ENCODE measurements around the gene LELP1. TPM values are rescaled to one million over a fixed set of nuclear protein-coding genes. Genes with fewer than 3 reads are reported as not detected.

Gene LELP1
- polyA plus RNA-seq, 1 of the 3 experiments (the other 2 are of a cell fraction) = not detected

- TF ChIP-seq YY1 (IDR thresholded peaks at IDR 0.05; ENCODE audit: low read depth) (no peak), FOXM1 (IDR thresholded peaks at IDR 0.05; ENCODE audit: low read depth) (no peak), MEF2A (IDR thresholded peaks at IDR 0.05; ENCODE audit: borderline replicate concordance, low read depth) (no peak), FOSL2 (IDR thresholded peaks at IDR 0.05; ENCODE audit: borderline replicate concordance, low read depth) (no peak)
- TF ChIP-seq, protein P1, sequence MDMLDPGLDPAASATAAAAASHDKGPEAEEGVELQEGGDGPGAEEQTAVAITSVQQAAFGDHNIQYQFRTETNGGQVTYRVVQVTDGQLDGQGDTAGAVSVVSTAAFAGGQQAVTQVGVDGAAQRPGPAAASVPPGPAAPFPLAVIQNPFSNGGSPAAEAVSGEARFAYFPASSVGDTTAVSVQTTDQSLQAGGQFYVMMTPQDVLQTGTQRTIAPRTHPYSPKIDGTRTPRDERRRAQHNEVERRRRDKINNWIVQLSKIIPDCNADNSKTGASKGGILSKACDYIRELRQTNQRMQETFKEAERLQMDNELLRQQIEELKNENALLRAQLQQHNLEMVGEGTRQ (IDR thresholded peaks at IDR 0.05; ENCODE audit: borderline replicate concordance, low read depth, low read length) = no peak
Observed at GRCh38 chr1:153248176-153248879, 45.1 kb downstream of the LELP1 start (continued).

DNA sequence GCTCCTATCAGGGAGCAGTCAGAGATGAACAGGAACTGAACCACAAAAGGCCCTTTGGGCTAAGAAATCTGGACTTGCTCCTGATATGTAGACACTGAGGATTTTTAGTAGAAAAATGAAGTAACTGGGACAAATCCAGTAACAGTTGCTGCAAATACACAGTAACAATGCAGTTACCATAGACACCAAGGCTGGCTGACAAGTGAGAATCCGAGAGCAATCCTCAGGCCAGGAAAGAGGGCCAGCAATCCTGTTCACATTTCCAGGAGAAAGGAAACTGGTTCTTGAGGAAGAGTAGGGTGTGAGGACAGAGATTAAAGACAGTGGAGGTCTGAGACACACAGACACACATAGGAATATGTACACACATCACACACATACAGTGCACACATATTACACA lies 46.9 kb downstream of the LELP1 start:
- Histone ChIP-seq H4K20me1 (ENCODE audit: insufficient read depth) (no peaks in the 10 kb centered on the region), H2AFZ (ENCODE audit: low read depth) (no peak overlapping the region), H3K9me3 (no peaks in the 10 kb centered on the region), H3K27me3 (ENCODE audit: insufficient read depth) (no peaks in the 10 kb centered on the region), H3K9me2 (no peaks in the 10 kb centered on the region), H3K9ac (no peak overlapping the region), H3K27ac (ENCODE audit: low read depth in 2 of 2, low read length in 1 of 2) (no peak overlapping the region), H3K4me3 (ENCODE audit: low read depth in 2 of 2, low read length in 1 of 2) (no peak overlapping the region), H3K79me2 (ENCODE audit: insufficient read depth) (no peaks in the 10 kb centered on the region), H3K4me1 (ENCODE audit: control insufficient read depth in 1 of 2, insufficient read depth in 2 of 2, low read depth in 1 of 2, low read length in 1 of 2) (no peaks in the 10 kb centered on the region), H3K4me2 (no peak overlapping the region), H3F3A (replicated peaks; ENCODE audit: insufficient read depth) (no peaks in the 10 kb centered on the region), H3K36me3 (replicated peaks in 1 of 2; ENCODE audit: control insufficient read depth in 1 of 2, insufficient read depth in 2 of 2, low read length in 1 of 2) (no peaks in the 10 kb centered on the region)
- WGBS (ENCODE audit: low lambda C conversion rate) = 0% methylated on average over 1 of the region's 1 CpG
- TF ChIP-seq CTCF (IDR thresholded peaks at IDR 0.05) (no peak), NFIC (IDR thresholded peaks at IDR 0.05; ENCODE audit: borderline replicate concordance) (no peak)
- CTCF ChIA-PET = no interaction called here
- no peak for DNase-seq
- POLR2A ChIA-PET = no interaction called here

DNA sequence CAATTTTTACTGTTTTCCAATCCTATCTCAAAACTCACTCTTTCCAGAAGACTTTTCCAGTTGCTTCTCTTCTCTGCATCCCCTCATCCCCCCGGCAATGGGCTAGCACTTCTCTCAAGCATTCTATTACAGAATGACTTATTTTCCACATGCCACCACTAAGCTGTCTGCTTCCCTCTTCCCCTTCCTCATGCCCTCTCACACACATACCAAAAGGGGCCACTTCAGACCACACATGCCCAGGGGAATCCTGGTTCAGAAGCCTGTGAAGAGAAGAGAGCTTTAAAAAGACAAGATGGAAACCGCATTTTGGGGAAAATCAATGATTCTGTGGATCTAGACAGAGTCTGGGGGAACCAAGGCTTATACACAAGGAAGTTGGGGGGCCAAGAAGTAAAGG lies 47.9 kb downstream of the LELP1 start:
- Histone ChIP-seq H3K9ac (no peak overlapping the region), H3K4me1 (ENCODE audit: control insufficient read depth in 1 of 2, insufficient read depth in 2 of 2, low read depth in 1 of 2, low read length in 1 of 2) (no peaks in the 10 kb centered on the region), H3K4me3 (ENCODE audit: low read depth in 2 of 2, low read length in 1 of 2) (no peak overlapping the region), H4K20me1 (ENCODE audit: insufficient read depth) (no peaks in the 10 kb centered on the region), H3K27me3 (ENCODE audit: insufficient read depth) (no peaks in the 10 kb centered on the region), H3K4me2 (no peak overlapping the region), H3K36me3 (replicated peaks in 1 of 2; ENCODE audit: control insufficient read depth in 1 of 2, insufficient read depth in 2 of 2, low read length in 1 of 2) (no peaks in the 10 kb centered on the region), H3K9me3 (no peaks in the 10 kb centered on the region), H3K27ac (ENCODE audit: low read depth in 2 of 2, low read length in 1 of 2) (no peak overlapping the region), H3K9me2 (no peaks in the 10 kb centered on the region), H3F3A (replicated peaks; ENCODE audit: insufficient read depth) (no peaks in the 10 kb centered on the region), H3K79me2 (ENCODE audit: insufficient read depth) (no peaks in the 10 kb centered on the region), H2AFZ (ENCODE audit: low read depth) (no peak overlapping the region)
- WGBS (ENCODE audit: low lambda C conversion rate) = 0% methylated on average over 2 of the region's 2 CpGs
- POLR2A ChIA-PET = no interaction called here
- no peak for DNase-seq
- CTCF ChIA-PET = no interaction called here
- TF ChIP-seq RAD21 (IDR thresholded peaks at IDR 0.05; ENCODE audit: low read length) = no peak
- no peak for TF ChIP-seq TAF1 (IDR thresholded peaks at IDR 0.05; ENCODE audit: borderline replicate concordance, low read depth, low read length)
- TF ChIP-seq, protein P2, sequence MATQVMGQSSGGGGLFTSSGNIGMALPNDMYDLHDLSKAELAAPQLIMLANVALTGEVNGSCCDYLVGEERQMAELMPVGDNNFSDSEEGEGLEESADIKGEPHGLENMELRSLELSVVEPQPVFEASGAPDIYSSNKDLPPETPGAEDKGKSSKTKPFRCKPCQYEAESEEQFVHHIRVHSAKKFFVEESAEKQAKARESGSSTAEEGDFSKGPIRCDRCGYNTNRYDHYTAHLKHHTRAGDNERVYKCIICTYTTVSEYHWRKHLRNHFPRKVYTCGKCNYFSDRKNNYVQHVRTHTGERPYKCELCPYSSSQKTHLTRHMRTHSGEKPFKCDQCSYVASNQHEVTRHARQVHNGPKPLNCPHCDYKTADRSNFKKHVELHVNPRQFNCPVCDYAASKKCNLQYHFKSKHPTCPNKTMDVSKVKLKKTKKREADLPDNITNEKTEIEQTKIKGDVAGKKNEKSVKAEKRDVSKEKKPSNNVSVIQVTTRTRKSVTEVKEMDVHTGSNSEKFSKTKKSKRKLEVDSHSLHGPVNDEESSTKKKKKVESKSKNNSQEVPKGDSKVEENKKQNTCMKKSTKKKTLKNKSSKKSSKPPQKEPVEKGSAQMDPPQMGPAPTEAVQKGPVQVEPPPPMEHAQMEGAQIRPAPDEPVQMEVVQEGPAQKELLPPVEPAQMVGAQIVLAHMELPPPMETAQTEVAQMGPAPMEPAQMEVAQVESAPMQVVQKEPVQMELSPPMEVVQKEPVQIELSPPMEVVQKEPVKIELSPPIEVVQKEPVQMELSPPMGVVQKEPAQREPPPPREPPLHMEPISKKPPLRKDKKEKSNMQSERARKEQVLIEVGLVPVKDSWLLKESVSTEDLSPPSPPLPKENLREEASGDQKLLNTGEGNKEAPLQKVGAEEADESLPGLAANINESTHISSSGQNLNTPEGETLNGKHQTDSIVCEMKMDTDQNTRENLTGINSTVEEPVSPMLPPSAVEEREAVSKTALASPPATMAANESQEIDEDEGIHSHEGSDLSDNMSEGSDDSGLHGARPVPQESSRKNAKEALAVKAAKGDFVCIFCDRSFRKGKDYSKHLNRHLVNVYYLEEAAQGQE (IDR thresholded peaks at IDR 0.05; ENCODE audit: low read depth, low read length) = no peak
- TF ChIP-seq RCOR1 (IDR thresholded peaks at IDR 0.05; ENCODE audit: low read length) = no peak
- no peak for TF ChIP-seq PBX3 (IDR thresholded peaks at IDR 0.05)
- TF ChIP-seq CHD2 (IDR thresholded peaks at IDR 0.05; ENCODE audit: low read length, partially characterized antibody) = no peak
- no peak for TF ChIP-seq MEF2A (IDR thresholded peaks at IDR 0.05; ENCODE audit: borderline replicate concordance, low read depth)
- no peak for TF ChIP-seq TCF12 (IDR thresholded peaks at IDR 0.05)
- TF ChIP-seq MXI1 (IDR thresholded peaks at IDR 0.05; ENCODE audit: low read depth, low read length) = no peak
- TF ChIP-seq, protein P3, sequence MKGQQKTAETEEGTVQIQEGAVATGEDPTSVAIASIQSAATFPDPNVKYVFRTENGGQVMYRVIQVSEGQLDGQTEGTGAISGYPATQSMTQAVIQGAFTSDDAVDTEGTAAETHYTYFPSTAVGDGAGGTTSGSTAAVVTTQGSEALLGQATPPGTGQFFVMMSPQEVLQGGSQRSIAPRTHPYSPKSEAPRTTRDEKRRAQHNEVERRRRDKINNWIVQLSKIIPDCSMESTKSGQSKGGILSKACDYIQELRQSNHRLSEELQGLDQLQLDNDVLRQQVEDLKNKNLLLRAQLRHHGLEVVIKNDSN (IDR thresholded peaks at IDR 0.05; ENCODE audit: borderline replicate concordance, low read depth) = no peak
- TF ChIP-seq, protein P1 (IDR thresholded peaks at IDR 0.05; ENCODE audit: borderline replicate concordance, low read depth, low read length) = no peak

Measured in SK-N-SH (cell line).